Epithelial cell of esophagus (primary cell): Measurements from ENCODE around the gene ARFGEF2.
"Not testable (repeated sequence)": the region's sequence is repeated elsewhere in the genome, so short reads cannot be mapped to it uniquely, and the experiment has no call there.

Source experiments
- DNase-seq: peaks from one replicate; pipeline ENCODE4 v3.0.0; 2010; ENCODE audit warnings: low read depth
- H3K4me3 ChIP-seq: 2 replicates; pipeline ENCODE4 v1.5.1; 2011; ENCODE audit warnings: mild to moderate bottlenecking, low read length, control low read depth
- CTCF ChIP-seq: IDR thresholded peaks from 2 replicates; pipeline ENCODE4 v1.5.1; 2011; ENCODE audit warnings: low read depth, mild to moderate bottlenecking, low read length, control low read depth, inconsistent platforms; ENCODE audit not compliant: insufficient read depth; ENCODE audit errors: missing control alignments

ARFGEF2 gene

DNA sequence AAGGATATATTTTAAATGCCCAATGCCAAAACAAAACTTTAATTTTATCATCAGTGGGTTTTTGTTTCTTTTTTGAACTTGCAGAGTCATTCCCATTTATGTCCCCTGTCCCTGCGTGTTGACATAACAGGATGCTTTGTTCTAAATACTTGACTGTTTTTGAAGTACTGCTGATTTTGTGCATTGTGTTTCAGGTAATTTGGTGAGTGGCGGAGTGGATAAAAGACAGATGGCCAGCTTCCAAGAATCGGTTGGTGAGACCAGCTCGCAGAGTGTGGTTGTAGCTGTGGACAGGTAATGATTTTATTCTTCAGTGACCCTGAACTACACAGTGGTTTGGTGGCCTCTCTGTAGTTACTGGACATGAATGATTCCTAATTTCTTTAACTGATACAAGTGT, 74.1 kb downstream of the ARFGEF2 start:
- TF ChIP-seq CTCF = no peak
- no peak for DNase-seq
- H3K4me3 ChIP-seq = no peak overlapping the region

DNA sequence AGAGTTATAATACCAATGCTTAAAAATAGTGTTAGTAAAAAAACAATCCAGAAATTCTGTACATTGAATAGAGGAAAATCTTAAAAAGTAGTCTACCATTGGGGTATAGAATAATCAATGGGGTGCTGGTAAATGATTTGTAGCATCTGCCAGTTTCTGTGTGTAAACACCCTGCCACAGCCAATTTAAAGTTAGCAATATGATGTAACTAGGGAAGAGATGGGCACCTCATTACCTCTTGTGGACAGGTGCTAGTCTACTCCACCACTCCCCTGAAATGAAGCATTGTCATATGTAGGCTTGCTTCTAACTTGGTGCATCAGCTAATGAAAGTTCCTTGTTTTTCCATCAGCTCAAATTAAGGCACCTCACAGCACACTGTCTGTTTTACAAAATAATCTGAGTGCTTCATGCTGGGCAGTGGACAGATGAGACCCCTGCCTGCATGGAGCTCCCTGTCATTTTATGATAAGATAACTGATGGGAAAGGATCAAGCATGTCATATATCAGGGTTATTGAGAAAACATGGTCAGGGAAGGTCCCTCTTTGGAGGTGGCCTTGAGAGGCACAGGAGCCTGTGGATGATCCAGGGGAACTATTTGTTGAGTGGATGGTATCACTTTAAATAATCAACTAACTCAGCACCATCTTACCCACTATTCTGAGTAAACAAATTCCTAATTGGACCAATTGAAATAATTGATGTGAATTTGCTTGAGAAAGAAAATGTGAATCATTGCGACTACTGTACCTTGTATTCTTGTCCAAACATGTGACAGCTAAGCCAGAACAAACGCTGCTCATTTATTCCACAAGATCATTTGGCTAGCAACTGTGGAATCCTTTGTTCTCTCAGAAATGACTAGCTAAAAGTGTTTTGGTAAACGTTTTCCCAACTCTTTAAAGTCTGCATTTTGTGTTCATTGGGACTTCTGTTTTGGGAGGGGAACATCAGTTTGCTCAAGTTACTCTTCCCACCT, 78.7 kb downstream of the ARFGEF2 start:
- H3K4me3 ChIP-seq = no peak overlapping the region
- DNase-seq = peak; percentile 84
- no peak for TF ChIP-seq CTCF

- no peak overlapping the region for H3K4me3 ChIP-seq
- no peak for TF ChIP-seq CTCF
- DNase-seq = no peak
These were observed 80.2 kb downstream of the ARFGEF2 start for GRCh38 chr20:49001741-49002140.

DNA sequence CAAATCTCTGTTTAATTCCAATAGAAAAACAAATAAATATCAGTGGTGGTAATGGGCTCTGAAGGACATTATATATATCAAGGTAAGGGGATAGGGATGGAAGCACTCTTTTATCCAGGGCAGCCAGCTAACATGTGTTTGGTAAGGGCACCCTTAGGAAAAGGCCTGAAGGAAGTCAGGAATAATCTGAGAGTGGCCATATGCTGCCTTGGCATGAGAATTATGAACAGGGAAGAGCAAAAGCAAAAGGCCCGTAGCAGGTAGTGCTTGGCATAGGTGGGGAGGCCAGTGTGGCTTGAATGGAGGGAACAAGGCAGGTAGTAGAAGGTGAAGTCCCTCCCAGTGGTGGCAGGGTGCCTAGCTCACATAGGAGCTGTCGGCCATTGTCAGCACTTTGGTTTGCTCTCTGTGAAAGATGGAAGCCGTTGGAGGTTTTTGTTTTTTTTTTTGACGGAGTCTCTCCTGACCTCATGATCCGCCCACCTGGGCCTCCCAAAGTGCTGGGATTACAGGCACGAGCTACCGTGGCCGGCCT, 85.0 kb downstream of the ARFGEF2 start:
- no peak for TF ChIP-seq CTCF
- H3K4me3 ChIP-seq = no peak overlapping the region
- no peak for DNase-seq

GRCh38 chr20:49009899-49010631, 88.6 kb downstream of the ARFGEF2 start:
- DNase-seq = no peak
- H3K4me3 ChIP-seq = no peak overlapping the region
- no peak for TF ChIP-seq CTCF

- no peak for DNase-seq
- no peak for TF ChIP-seq CTCF
- no peak overlapping the region for H3K4me3 ChIP-seq
These were observed 102.7 kb downstream of the ARFGEF2 start for GRCh38 chr20:49024220-49024619.

- DNase-seq, H3K4me3 ChIP-seq: not testable (repeated sequence)
These were observed 106.7 kb downstream of the ARFGEF2 start for GRCh38 chr20:49028177-49028576.
